ENCODE results near the gene KIAA1210.
"Not testable (repeated sequence)": the region's sequence is repeated elsewhere in the genome, so short reads cannot be mapped to it uniquely, and the experiment has no call there.

KIAA1210 gene

DNA sequence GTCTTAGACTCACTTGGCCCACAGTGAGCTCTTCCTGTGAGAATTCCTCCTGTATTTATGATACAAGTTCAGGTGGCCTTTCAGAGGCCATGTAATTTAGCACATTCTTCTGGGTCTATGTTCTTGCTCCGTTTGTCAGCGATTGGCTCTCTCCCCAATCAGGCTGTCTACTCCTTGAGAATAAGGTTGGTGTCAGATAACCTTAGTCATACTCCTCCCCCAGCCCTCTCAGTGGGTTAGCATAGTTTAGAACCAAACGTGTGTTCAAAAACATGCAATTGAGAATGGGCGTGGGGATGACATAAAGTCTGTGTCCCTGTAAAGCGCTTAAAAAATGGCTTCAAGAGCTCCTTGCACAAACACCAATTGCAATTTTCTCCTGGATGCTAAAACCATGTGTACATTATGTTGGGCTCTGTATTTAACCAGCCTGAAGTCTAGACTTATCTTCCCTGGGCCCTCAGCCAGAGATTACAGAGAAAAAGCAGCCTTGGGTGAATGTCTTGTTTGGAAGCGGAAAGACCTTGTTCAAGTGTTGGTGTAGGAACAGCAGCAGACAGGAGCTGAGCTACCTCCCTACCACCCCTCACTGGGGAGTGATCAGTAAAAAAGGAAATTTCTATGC lies 64.8 kb downstream of the KIAA1210 start:
- no peak for FAIRE-seq
- DNase-seq (ENCODE audit: insufficient read length, low spot score): no peak
- TF ChIP-seq TAF1 (IDR thresholded peaks at IDR 0.05; ENCODE audit: low read depth, low read length) (no peak), PAX5 (IDR thresholded peaks at IDR 0.05; ENCODE audit: insufficient read depth, low read length, severe bottlenecking) (no peak), POLR2AphosphoS5 (IDR thresholded peaks at IDR 0.05; ENCODE audit: low read depth, low read length) (no peak), POU2F2 (IDR thresholded peaks at IDR 0.05; ENCODE audit: low read depth, low read length) (no peak), SPI1 (IDR thresholded peaks at IDR 0.05; ENCODE audit: low read depth, low read length) (no peak), POLR2A (IDR thresholded peaks at IDR 0.05; ENCODE audit: low read depth, low read length) (no peak)

- no peak for TF ChIP-seq SPI1 (IDR thresholded peaks at IDR 0.05; ENCODE audit: low read depth, low read length)
- TF ChIP-seq POLR2A (IDR thresholded peaks at IDR 0.05; ENCODE audit: low read depth, low read length): no peak
- TF ChIP-seq POLR2AphosphoS5 (IDR thresholded peaks at IDR 0.05; ENCODE audit: low read depth, low read length): no peak
- TF ChIP-seq TAF1 (IDR thresholded peaks at IDR 0.05; ENCODE audit: low read depth, low read length): no peak
- TF ChIP-seq PAX5 (IDR thresholded peaks at IDR 0.05; ENCODE audit: insufficient read depth, low read length, severe bottlenecking): no peak
- TF ChIP-seq POU2F2 (IDR thresholded peaks at IDR 0.05; ENCODE audit: low read depth, low read length): no peak
- no peak for FAIRE-seq
- DNase-seq (ENCODE audit: insufficient read length, low spot score): no peak
Measured at GRCh38 chrX:119055687-119056086, 71.9 kb downstream of the KIAA1210 start.

DNA sequence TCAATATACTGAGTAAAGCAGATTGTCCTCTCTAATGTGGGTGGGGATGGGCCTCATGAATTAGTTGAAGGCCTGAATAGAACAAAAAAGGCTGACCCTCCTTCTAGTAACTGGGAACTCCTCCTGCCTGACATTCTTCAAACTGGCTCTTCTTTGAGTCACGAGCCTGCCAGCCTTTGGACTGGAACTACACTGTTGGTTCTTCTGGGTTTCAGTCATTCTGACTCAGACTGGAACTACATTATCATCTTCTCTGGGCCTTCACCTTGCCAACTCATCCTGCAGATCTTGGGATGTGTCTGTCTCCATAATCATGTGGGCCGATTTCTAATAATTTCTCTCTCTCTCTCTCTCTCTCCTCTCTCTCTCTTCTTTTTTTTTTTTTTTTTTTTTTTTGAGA lies 81.7 kb downstream of the KIAA1210 start:
- TF ChIP-seq PAX5 (IDR thresholded peaks at IDR 0.05; ENCODE audit: insufficient read depth, low read length, severe bottlenecking) (no peak), POU2F2 (IDR thresholded peaks at IDR 0.05; ENCODE audit: low read depth, low read length) (no peak), SPI1 (IDR thresholded peaks at IDR 0.05; ENCODE audit: low read depth, low read length) (no peak), POLR2A (IDR thresholded peaks at IDR 0.05; ENCODE audit: low read depth, low read length) (no peak), POLR2AphosphoS5 (IDR thresholded peaks at IDR 0.05; ENCODE audit: low read depth, low read length) (no peak), TAF1 (IDR thresholded peaks at IDR 0.05; ENCODE audit: low read depth, low read length) (no peak)
- FAIRE-seq (no peak), DNase-seq (ENCODE audit: insufficient read length, low spot score) (no peak)

- no peak for DNase-seq (ENCODE audit: insufficient read length, low spot score)
- no peak for FAIRE-seq
- TF ChIP-seq POLR2AphosphoS5 (IDR thresholded peaks at IDR 0.05; ENCODE audit: low read depth, low read length) (no peak), POLR2A (IDR thresholded peaks at IDR 0.05; ENCODE audit: low read depth, low read length) (no peak), PAX5 (IDR thresholded peaks at IDR 0.05; ENCODE audit: insufficient read depth, low read length, severe bottlenecking) (no peak), SPI1 (IDR thresholded peaks at IDR 0.05; ENCODE audit: low read depth, low read length) (no peak), POU2F2 (IDR thresholded peaks at IDR 0.05; ENCODE audit: low read depth, low read length) (no peak), TAF1 (IDR thresholded peaks at IDR 0.05; ENCODE audit: low read depth, low read length) (no peak)
Measured at GRCh38 chrX:119042996-119043395, 84.6 kb downstream of the KIAA1210 start.

DNA sequence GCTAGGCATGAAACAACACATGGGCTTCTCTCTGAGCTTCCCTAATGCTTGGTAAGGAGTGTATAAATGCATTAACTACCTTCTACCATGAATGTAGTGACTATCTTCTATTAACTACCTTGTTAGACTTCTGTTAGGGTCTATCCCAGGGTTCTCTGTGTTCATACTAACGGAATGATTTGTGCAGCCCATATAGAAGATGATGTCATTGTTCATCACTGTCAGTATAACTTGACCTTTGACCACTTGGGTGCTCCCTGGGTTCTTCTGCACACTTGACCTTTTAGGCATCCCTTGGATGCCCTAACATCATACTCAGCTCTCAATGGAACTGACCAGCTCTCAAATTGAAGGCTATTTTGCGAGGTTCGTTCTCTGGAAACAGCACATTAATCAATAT lies 85.6 kb downstream of the KIAA1210 start:
- TF ChIP-seq POLR2A (IDR thresholded peaks at IDR 0.05; ENCODE audit: low read depth, low read length) (no peak), SPI1 (IDR thresholded peaks at IDR 0.05; ENCODE audit: low read depth, low read length) (no peak), POLR2AphosphoS5 (IDR thresholded peaks at IDR 0.05; ENCODE audit: low read depth, low read length) (no peak), PAX5 (IDR thresholded peaks at IDR 0.05; ENCODE audit: insufficient read depth, low read length, severe bottlenecking) (no peak), POU2F2 (IDR thresholded peaks at IDR 0.05; ENCODE audit: low read depth, low read length) (no peak), TAF1 (IDR thresholded peaks at IDR 0.05; ENCODE audit: low read depth, low read length) (no peak)
- DNase-seq (ENCODE audit: insufficient read length, low spot score) (no peak), FAIRE-seq (no peak)

- FAIRE-seq (no peak), DNase-seq (ENCODE audit: insufficient read length, low spot score) (no peak)
Measured at GRCh38 chrX:119041175-119041574, 86.4 kb downstream of the KIAA1210 start.

DNA sequence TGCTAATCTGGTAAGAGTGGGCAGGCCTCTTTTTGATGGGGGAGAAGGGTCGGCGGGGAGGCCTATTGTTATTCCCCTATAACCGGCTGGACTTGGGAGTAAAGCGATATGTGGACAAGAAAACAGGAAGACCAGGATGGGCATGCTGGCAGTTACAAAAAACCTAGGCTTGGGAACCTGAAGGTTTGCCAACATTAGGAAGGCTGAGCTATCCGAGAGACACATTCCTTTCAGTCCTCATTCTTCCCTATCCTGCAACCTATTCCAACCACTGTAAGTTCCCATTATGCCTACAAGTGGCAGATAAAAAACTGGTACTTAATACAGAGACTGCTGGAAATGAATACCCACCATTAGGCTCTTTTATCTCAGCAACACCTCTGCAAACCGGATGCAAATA lies 87.2 kb downstream of the KIAA1210 start:
- TF ChIP-seq POU2F2 (IDR thresholded peaks at IDR 0.05; ENCODE audit: low read depth, low read length) (no peak), SPI1 (IDR thresholded peaks at IDR 0.05; ENCODE audit: low read depth, low read length) (no peak), POLR2A (IDR thresholded peaks at IDR 0.05; ENCODE audit: low read depth, low read length) (no peak), POLR2AphosphoS5 (IDR thresholded peaks at IDR 0.05; ENCODE audit: low read depth, low read length) (no peak), TAF1 (IDR thresholded peaks at IDR 0.05; ENCODE audit: low read depth, low read length) (no peak), PAX5 (IDR thresholded peaks at IDR 0.05; ENCODE audit: insufficient read depth, low read length, severe bottlenecking) (no peak)
- FAIRE-seq (no peak), DNase-seq (ENCODE audit: insufficient read length, low spot score) (no peak)

More at GRCh38 chrX:119041175-119041574, 86.4 kb downstream of the KIAA1210 start:
- TF ChIP-seq SPI1 (IDR thresholded peaks at IDR 0.05; ENCODE audit: low read depth, low read length): no peak
- TF ChIP-seq POU2F2 (IDR thresholded peaks at IDR 0.05; ENCODE audit: low read depth, low read length): no peak
- TF ChIP-seq TAF1 (IDR thresholded peaks at IDR 0.05; ENCODE audit: low read depth, low read length): no peak
- no peak for TF ChIP-seq POLR2A (IDR thresholded peaks at IDR 0.05; ENCODE audit: low read depth, low read length)
- no peak for TF ChIP-seq PAX5 (IDR thresholded peaks at IDR 0.05; ENCODE audit: insufficient read depth, low read length, severe bottlenecking)
- no peak for TF ChIP-seq POLR2AphosphoS5 (IDR thresholded peaks at IDR 0.05; ENCODE audit: low read depth, low read length)

DNA sequence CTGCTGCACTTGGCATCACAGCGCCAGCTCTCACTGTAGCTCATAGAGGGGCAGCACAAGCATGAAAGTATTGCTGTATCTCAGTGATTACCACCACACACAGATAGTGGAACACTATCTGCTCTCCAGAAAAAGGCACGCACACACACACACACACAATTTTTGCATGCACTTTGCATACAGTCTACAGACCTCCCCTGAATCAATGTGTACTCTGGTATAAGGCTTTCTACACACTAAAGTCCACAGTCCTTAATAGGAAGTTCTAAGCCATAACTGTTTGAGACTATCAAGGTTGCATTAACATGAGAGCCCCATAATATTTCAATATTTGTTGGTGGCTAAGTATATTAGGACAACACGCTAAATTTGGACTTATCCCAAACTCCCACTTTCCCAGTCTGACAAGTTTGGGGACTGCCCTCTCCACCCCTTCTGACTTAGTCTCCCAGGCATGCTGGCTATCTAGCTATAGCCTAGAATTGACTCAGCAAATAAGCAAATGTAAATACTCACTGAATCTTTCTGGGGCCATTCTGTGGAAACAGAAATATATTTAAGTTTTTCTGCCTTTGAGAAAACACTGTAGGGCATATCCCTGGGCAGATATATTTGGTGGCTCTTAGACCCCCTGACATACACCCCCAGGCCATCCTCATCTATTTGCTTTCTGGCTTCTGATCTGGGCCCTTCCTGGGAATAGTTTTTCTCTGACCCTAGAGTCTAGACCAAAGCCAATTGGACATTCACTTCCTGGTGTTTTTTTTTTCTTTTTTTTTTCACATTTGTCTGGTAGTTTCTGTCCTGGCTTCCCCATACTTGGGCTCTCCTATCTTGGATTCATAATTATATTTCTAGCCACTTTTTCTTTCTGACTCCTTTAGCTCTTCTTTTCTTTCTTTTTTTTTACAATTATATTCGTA lies 91.2 kb downstream of the KIAA1210 start:
- TF ChIP-seq POLR2A (IDR thresholded peaks at IDR 0.05; ENCODE audit: low read depth, low read length): no peak
- no peak for TF ChIP-seq TAF1 (IDR thresholded peaks at IDR 0.05; ENCODE audit: low read depth, low read length)
- no peak for TF ChIP-seq SPI1 (IDR thresholded peaks at IDR 0.05; ENCODE audit: low read depth, low read length)
- no peak for TF ChIP-seq POLR2AphosphoS5 (IDR thresholded peaks at IDR 0.05; ENCODE audit: low read depth, low read length)
- no peak for TF ChIP-seq PAX5 (IDR thresholded peaks at IDR 0.05; ENCODE audit: insufficient read depth, low read length, severe bottlenecking)
- TF ChIP-seq POU2F2 (IDR thresholded peaks at IDR 0.05; ENCODE audit: low read depth, low read length): no peak
- FAIRE-seq: no peak
- no peak for DNase-seq (ENCODE audit: insufficient read length, low spot score)

DNA sequence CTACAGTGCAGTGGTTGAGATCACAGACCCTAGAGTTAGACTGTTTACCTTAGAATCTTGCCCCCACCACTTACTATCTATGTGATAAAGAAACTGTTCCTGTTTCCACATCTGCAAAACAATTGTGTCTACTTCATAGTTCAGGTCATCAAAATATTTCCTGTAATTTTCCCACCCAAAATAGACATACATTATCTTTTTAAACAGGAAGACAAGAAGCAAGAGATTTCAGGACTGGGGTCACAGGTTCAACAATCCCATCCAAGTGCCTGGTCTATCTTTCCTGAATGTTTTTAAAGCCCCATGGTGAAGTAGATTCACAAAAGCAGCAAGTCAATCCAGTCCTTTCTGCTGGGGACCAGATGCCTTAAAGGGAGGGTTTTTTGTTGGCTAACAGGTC lies 96.6 kb downstream of the KIAA1210 start:
- no peak for FAIRE-seq
- TF ChIP-seq POLR2AphosphoS5 (IDR thresholded peaks at IDR 0.05; ENCODE audit: low read depth, low read length) (no peak), TAF1 (IDR thresholded peaks at IDR 0.05; ENCODE audit: low read depth, low read length) (no peak), POLR2A (IDR thresholded peaks at IDR 0.05; ENCODE audit: low read depth, low read length) (no peak), SPI1 (IDR thresholded peaks at IDR 0.05; ENCODE audit: low read depth, low read length) (no peak), PAX5 (IDR thresholded peaks at IDR 0.05; ENCODE audit: insufficient read depth, low read length, severe bottlenecking) (no peak), POU2F2 (IDR thresholded peaks at IDR 0.05; ENCODE audit: low read depth, low read length) (no peak)
- DNase-seq (ENCODE audit: insufficient read length, low spot score): no peak

DNA sequence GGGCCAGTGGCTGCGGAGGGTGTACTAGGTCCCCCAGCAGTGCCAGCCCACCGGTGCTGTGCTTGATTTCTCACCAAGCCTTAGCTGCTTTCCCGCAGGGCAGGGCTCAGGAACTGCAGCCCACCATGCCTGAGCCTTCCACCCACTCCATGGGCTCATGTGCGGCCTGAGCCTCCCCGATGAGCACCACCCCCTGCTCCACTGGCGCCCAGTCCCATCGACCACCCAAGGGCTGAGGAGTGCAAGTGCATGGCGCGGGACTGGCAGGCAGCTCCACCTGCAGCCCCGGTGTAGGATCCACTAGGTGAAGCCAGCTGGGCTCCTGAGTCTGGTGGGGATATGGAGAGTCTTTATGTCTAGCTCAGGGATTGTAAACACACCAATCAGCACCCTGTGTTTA lies 98.0 kb downstream of the KIAA1210 start:
- not testable (repeated sequence) for DNase-seq (ENCODE audit: insufficient read length, low spot score); FAIRE-seq

All from GM12891 (cell line).